Activated CD4-positive, CD25-positive, alpha-beta regulatory T cell treated with anti-CD3 and anti-CD28 coated beads, Interleukin-2, amount 50 U/mL, for 24 hours (primary cell): Measurements from ENCODE around the gene FOXK2.

Source experiments
- ATAC-seq, 2 donors: fragments of 150-1000 bp; cut with Tn5 transposase; one replicate each; pipeline ENCODE4 v1.10.0; 2021; ENCODE audit warnings: mild to moderate bottlenecking in 1 of 2, moderate library complexity in 1 of 2

The FOXK2 gene

GRCh38 chr17:82518826-82519810 is at the start of gene FOXK2:
TSS of gene FOXK2 (plus strand) at chr17:82519732. CDS start at chr17:82519889, 157 bp downstream.
- ATAC-seq: peak; percentile 97 to 98

GRCh38 chr17:82470065-82470464 is 49.5 kb upstream of the FOXK2 start:
- no peak for ATAC-seq

- no peak for ATAC-seq
Measured at GRCh38 chr17:82474223-82475010, 45.1 kb upstream of the FOXK2 start.

GRCh38 chr17:82475458-82475857 is 44.1 kb upstream of the FOXK2 start:
- no peak for ATAC-seq

GRCh38 chr17:82477934-82478333 is 41.6 kb upstream of the FOXK2 start:
- no peak for ATAC-seq

- no peak for ATAC-seq
Measured at GRCh38 chr17:82479602-82480001, 39.9 kb upstream of the FOXK2 start.

GRCh38 chr17:82480318-82480717 is 39.2 kb upstream of the FOXK2 start:
- no peak for ATAC-seq

GRCh38 chr17:82483204-82483660 is 36.3 kb upstream of the FOXK2 start:
- ATAC-seq: no peak

GRCh38 chr17:82483836-82484235 is 35.7 kb upstream of the FOXK2 start:
- no peak for ATAC-seq

- ATAC-seq: no peak
Measured at GRCh38 chr17:82486231-82487094, 33.1 kb upstream of the FOXK2 start.

- ATAC-seq: no peak
Measured at GRCh38 chr17:82487910-82488309, 31.6 kb upstream of the FOXK2 start.

- ATAC-seq: no peak
Measured at GRCh38 chr17:82489117-82489516, 30.4 kb upstream of the FOXK2 start.

GRCh38 chr17:82489851-82490511 is 29.6 kb upstream of the FOXK2 start:
- ATAC-seq: no peak

GRCh38 chr17:82490512-82491195 is 28.9 kb upstream of the FOXK2 start:
- ATAC-seq: no peak

- no peak for ATAC-seq
Measured at GRCh38 chr17:82491196-82491530, 28.4 kb upstream of the FOXK2 start.

- ATAC-seq: no peak
Measured at GRCh38 chr17:82491533-82491932, 28.0 kb upstream of the FOXK2 start.

GRCh38 chr17:82492643-82493225 is 26.8 kb upstream of the FOXK2 start:
- ATAC-seq: no peak

- ATAC-seq: no peak
Measured at GRCh38 chr17:82493226-82493781, 26.2 kb upstream of the FOXK2 start.

GRCh38 chr17:82494236-82495055 is 25.1 kb upstream of the FOXK2 start:
- peak; percentile 84 to 86 for ATAC-seq
